SHP77 (cell line): ENCODE measurements around the gene KRT80.
A peak's percentile ranks its signal among the peaks of the same experiment; 100 is the strongest.

Experiments
- DNase-seq, 2 experiments: peaks; one replicate each; lab custom pipeline; 2025; lab: John Stamatoyannopoulos, UW

The KRT80 gene

DNA sequence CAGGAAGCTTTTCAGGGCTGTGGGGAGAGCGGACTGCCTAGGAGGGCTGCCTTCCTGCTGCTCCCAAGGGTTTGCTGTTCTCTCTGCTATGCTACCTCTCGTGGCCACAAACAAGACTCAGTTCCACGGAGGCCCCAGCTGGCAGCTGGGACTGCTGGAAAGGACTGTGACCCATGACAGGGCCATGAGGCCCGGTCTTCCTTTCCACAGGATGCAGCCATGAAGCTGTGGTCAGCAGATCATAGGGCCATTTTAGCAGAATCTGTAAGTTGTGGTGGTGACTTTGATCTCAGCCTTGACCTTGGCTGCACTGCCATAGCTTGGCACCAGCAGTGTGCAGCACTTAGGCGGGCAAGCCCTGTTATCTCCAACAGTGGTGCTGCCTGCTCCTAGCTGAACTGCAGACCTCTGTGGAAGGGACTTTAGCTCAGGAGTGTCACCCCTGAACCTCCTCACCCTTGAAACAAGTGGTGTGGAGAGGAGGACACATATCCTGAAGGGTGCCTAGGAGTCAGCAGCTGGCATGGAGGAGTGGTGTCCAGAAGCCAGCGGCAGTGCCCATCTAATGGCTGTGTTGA, 12.3 kb downstream of the KRT80 start:
- no peak for DNase-seq

DNA sequence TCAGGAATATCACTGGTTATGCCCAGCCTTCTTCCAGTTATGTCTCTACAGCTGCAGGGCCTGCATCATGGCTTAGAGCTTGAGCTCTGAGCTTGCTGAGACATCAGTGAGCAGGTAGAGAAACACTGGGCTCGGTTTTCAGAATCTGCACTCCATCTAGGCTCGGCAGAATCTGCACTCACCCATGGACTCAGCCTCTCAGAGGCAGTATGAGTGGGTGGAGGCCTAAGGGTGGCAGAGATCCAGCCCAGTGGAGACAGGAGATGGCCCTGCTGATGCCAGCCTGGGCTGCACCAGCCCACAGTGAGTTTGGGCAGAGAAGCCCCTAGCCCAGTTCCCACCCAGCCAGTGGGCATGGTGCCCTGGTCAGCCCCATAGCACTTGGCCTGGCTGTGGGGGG, 12.8 kb downstream of the KRT80 start:
- no peak for DNase-seq

DNA sequence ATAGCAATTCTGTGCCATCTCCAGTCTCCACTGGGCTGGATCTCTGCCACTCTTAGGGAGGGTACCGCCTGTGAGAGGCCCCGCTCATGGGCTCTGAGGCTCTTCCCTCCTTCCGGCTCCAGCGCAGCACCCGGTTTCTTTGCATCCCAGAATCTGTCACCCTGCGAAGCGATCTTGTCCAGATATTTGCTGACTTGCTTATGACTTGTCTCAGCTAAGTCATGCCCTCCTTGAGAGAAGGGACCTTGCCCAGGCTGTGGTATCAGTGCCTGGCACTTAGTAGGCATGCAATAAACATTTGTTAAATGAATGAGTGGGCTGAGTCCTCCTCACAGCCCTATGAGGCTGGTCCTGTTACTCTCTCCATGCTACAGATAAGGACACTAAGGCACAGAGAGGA, 13.4 kb downstream of the KRT80 start:
- no peak for DNase-seq

DNA sequence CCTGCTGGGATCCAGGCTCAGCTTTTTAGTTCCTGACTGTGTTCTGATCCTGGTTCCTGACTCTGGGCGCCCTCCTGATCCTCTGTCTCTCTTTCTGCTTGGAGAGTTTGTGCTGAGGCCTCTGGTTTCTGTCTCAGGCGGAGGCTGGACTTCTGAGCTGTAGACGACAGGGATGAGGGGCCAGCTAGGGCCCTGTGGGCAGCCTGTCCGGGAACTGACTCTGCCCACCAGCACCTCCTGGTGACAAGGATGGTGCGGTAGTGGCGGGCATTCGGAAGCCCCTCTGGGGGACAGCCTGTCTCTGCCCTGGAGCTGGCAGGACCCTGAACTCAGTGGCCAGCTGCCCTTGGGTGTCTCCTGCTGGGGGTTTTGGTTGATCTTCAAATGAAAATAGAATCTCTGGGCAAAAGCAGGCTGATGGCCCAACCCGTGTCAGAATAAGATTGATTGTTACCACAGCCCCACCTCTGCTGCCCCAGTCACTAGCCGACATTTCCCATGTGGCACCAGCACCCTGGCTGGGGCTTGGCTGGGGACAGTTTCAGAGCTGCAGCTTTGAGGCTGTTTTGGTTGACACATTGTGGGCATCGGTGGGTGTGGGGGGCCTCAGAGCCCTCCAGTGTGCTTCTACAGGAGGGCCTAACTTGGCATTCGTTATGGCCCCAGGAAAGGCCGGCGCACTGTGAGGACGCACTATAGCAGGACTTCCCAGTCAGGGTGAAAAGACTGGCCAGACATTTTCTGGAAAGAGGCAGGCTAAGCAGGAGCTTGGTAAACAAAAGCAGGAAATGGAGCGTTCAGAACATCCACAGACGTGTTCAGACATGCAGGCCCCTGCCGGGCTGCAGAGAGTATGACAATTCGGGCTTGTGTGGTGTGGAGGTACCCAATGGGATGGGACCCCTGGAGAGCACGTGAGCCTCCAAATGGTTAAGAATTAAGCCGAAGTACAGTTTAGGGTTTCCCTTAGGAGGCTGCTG, 16.2 kb downstream of the KRT80 start:
- DNase-seq = peak; percentile 90 to 93

DNA sequence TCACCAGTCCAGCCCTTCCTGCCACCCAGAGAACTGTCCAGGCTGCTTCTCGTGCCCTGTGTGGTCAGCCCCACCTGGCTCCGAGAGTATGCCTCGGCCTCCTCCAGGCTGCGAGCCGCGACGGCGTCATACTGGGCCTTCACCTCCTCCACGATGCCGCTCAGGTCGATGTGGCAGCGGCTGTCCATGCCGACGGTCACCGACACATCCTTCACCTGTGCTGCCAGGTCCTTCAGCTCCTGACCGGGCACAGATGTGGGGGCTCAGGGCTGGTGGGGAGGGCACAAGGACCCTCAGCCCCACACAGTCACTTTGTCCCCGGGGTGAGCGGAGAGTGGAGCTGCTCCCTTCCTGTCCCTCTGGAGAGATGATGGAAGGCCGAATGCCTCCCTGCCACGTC, 18.3 kb downstream of the KRT80 start:
- DNase-seq = no peak

DNA sequence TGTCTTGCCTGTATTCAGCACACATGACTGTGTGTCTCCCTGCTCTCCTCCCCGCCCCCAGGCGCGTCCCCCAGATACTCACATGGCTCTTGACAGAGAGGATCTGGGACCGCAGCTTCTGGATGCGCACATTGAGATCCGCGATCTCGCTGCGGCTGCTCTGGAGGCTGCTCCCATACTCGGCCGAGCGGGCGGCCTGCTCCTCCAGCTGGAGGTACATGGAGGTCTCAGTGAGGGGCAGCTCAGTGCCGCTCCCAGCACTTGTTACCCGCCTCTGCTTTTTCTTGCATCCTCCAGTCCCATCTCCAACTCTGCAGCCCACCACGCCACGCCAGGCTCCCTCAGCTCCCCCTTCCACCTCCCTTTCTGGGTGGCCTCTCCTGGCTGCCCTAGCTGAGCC, 18.9 kb downstream of the KRT80 start:
- no peak for DNase-seq

DNA sequence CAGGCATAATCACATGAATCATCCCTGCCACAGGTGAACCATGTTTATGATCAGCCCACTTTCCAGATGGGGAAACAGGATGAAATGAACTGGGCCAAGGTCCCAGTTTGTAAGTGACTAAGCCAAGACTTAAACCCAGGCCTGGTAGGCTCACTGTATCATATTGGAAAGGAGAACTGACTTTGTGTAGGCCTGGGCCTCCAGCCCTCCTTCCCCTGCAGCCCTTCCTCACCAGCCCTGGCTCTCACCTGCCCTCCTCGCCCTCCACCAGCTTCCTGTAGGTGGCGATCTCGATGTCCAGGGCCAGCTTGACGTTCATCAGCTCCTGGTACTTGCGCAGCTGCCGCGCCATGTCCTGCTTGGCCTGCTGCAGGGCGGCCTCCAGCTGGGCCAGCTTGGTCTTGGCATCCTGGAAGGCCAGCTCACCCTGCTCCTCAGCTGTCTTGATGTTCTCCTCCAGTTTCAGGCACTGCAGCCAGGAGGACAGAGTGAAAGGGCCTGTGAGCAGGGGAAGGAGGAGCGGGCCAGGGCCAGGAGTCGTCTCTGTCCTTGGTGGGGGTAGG, 19.8 kb downstream of the KRT80 start:
- DNase-seq = peak; percentile 64 to 72

DNA sequence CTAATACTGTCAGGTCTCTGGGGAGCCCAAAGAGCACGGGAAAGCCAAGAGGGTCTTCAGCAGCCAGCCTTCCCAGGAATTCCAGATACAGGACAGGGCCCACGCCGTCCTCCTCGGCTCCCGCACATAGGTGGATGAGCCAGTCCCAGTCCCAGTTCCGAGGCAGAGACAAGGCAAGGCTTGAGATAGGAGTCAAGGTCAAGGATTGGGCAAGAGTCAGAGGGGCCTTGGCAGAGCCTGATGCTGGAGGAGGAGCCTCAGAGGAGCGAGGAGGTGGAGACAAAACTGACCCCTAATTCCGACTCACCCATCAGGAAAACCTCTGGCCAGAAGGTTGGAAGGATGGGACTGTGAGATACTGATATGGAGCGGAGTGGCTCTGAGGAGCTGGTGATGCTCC, 21.0 kb downstream of the KRT80 start:
- DNase-seq = no peak

DNA sequence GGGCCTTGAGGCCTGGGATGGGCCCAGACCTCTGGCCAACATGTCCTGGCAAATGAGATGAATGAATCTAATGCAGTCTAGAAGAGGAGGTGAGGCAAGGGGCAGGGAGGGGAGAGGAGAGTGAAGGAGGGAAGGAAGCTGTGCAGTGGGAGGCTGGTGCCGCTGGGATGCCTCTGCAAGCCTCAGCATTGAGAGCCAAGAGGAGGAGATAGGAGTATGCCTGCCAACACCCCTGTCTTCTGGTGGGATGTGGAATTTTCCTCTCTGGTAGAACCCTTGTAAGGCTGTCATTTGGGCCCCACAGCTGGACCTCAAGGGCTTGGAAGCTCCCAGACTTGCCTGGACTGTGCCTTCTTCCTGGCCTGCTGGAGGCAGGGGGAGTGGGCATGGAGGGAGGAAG, 21.9 kb downstream of the KRT80 start:
- no peak for DNase-seq

DNA sequence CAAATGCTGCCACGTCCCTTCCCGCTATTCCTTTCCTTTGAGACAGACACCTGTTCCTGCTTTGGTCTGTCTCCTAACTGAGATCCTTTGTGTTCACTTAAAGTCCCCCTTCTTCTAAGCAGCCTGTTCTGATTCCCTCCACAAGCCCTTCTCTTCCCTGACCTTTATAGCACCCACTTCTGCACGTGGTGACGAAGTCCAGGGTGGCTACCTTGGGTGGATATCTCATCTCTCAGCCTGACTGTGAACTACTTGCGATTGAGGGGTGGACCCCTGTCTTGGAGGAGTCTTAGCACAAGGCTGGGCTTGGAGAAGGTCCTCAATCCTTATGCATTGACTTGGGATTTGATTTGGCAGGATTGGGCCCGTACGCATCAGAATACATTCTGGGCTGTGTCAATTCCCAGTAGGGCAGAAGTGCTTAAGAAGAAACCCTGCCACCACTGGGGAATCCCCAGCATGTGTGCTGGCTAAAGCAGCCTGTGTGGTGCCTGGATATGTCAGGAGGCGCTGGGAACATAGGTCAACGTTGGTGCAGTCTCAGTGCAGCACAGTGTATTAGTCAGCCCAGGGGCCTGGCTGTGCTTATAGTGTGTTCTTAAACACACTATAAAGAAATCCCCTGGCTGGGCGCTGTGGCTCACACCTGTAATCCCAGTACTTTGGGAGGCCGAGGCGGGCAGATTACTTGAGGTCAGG, 23.6 kb downstream of the KRT80 start:
- no peak for DNase-seq

DNA sequence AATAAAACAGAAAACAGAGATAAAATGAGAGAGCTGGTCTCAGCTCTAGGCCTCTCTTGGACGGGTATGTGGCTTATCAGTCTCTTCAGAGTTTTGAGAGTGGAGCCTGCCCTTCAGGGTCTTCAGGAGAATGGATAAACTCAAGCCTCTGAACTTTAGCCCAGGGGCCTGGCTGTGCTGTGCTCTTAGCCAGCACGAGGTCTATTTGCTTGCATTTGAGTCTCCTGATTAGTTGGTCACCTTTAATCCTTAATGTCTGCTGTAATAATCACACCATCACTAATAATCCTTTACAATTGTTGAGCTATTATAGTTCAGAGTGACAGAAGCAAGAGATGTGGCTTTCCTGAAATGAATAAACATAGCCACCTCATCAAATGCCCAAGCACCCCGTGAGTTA, 24.3 kb downstream of the KRT80 start:
- no peak for DNase-seq

DNA sequence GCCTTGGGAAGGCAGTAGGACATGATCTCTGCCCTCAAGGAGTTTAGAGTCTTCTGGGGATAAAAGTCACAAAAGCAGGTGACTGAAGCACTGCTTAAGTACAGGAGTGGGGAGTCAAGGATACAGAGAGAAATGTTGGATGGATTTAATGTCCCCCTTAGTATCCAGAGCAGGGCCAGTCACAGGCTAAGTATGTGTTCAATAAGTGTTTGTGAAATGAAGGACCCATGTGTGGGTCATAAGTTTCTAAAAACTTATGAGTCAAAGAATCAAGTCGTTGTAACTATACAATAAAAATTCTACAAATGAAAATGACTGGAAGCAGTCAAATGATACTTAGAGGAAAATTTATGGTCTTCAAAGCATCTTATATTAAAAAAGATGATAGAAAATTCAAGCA, 25.1 kb downstream of the KRT80 start:
- no peak for DNase-seq

DNA sequence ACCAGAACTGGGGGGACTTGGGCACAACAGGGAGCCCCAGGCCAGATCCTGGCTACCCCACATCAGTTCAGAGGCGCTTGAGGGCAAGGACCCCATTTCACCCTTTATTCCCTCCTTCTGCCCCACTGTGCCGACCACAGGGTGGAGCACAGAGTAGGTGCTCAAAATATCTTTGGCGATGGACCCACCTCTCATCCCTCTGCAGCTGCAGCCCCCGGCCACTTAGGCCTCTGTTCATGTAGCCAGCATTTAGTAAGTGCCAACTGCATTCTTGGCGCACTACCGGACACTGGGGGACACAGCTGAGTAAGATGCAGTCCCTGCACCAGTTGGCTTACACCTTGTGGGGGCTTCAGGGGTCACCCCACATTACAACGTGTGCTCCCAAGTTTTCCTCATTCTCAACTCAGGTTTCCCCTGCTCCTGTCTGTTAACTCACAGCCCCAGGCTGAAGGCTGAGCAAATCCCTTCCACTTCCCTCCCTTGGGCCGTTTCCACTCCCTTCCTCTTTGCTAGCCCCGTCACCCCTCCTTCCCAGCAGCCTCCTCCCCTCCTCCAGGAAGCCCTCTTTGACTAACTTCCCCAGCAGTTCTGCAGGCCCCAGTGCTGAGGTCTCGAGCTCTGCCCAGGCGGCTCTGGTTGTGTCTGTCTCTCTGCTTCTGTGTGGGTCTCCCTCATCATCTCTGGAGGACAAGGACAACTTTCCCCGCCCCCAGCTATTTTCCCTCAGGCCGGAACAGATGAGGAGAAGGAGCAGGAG, 26.5 kb downstream of the KRT80 start:
- no peak for DNase-seq

DNA sequence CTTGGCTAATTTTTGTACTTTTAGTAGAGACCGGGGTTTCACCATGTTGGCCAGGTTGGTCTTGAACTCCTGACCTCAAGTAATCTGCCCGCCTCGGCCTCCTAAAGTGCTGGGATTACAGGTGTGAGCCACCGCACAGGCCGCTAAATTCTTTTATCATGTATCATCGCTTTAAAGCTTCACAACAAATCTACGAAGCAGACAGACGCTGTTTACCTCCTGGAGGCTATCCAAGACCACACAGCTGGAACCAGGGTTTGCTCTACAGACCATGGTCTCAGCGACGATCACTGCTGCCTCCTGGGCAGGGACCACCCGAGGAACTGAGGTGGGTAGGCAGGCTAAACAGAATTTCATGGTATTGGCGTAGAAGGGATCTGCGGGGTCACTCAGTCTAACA, 27.2 kb downstream of the KRT80 start:
- peak in 1 of 2 experiments; percentile 11 for DNase-seq

DNA sequence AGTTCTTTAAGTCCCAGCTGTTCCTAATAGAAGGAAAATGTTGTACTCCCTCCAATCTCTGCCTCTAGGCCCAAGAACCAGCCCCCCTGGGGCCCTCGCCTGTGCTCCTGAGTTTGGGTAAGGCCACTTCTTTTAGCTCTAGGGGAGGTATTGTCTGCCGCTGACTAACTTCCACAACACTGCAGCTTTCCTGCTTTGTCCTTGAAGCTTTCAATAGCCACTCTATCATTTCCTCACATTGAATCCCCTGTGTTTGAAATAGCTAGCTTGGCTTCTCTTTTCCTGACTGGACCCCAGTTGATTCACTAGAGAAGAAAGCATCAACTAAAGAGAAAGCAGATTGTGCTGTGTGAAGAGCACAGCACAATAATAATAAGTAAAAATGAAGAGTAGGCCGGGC, 28.8 kb downstream of the KRT80 start:
- DNase-seq = no peak

DNA sequence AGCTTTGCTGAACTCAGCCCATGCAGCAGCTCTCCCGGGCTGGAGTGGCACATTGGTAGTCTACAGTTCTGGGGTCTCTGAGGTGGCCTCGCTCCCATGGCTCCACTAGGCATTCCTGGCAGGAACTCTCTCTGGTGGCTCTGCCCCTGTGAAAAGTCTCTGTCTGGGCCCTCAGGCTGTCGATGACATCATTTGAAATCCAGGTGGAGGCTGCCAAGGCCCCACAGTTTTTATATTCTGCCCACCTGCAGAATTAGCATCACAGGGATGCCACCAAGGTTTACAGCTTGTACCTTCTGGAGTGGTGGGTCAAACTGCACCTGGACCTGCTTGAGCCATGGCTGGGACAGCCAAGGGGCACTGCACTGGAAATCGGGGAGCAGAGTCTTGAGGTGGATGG, 31.6 kb downstream of the KRT80 start:
- no peak for DNase-seq

DNA sequence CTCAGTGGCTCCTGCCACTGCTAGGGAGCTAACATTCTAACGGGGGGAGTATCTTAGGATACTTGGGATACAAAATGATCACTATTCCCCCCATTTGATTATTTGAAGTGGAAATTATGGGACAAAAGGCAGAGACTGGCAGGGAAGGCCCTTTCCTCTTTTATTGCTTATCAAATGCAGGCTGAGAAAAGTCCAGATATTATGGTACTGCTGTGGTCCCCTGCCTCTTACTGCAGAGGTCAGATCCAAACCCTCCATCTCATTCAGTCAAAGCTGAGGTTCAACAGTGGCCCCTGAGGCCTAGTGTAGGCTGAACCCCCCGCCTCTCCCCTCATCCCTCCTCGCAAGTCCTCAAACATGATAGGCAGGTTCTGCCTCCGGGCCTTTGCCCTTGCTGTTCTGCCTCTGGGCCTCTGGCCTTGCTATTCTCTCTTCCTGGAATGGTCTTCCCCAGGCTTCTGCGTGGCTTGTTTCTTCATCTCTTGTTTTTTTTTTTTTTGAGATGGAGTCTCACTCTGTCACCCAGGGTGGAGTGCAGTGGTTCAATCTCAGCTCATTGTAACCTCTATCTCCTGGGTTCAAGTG, 34.2 kb downstream of the KRT80 start:
- no peak for DNase-seq

DNA sequence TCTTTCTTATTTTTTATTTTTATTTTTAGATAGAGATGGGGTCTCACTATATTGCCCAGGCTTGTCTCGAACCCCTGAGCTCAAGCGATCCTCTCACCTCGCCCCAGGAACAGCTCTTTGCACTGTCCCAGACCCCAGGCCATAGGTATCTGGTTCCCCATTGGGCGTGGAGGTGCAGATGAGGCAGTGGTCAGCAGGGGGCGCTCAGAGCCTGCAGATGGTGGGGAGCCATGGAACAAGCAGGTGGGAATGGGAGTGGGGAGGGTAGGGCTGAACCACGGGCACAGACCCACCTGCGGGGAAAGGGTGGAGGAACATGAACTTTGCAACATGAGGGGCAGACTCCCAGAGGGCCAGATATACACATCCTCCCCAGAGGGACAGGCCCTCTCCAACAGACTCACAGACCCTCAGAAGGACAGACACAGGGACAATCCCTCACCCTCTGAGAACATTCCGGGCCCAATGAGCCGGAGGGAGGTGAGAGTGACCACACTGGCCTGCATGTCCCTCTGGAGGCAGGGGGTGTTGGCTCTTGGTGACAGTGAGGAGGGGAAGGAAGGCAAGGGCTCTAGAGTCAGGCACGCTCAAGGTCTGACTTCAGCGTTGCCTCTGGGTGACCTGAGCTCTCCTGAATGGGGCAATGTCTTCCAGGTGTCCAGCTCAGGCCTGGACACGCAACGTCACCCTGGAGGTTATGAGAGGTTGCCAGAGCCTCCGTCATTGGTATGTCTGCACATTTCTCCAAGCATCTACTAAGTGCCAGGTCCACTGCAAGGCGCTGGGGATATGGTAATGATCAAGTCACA, 34.9 kb downstream of the KRT80 start:
- peak; percentile 51 to 61 for DNase-seq

DNA sequence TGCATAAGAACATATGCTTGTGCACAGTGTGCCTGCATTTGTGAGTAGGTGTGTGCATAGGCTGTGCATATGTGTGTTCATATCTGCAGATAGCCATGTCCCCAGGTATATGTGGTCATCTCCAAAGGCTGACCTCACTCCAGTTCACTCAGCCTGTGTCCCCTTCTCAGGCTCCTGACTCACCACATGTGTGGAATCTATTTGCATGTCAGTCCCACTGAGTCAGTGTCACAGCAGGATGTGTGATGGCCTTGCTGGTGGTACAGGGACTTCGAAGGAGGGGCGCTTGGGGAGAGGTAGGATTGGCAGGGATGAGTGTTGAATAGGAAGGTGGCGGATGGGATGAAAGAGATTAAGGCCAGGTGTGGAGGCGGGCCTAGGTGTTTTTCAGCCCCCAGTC, 35.5 kb downstream of the KRT80 start:
- DNase-seq = no peak

DNA sequence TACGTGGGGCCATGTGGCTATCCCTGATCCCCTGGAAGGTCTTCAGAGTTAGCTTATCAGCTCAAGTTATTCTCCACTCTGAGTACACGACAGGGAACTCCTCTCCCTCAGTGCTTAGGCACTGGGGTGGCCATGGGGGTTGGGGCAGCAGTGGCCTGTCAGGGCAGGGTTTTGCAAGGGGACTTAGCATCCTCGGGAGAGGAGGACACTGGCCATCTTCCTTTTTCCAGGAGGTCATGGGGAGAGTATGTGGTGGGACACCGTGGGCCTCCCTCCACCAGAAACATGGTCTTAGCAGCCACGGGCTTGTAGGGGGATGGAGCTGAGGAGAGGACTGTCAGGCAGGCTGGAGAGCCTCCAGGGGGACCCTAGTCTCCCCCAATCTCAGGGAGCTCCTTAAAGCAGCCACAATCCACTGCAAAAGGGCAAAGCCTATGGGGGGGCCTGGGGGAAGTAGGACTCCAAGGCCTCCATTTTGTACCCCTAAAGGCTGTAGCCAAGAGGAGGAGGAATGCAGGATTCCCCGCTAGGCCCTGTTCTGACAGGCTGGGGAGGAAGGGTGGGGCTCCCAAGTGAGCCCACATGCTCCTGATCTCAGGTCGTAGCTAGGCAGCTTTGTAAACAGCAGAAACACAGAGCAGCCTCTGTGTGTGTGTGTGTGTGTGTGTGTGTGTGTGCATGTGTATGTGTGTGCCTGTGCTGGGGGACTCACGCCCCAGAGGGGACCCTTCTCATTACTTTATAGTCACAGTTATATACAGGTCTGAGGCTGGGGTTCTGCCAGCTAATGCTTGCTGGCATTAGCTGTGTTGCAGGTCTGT, 36.6 kb downstream of the KRT80 start:
- no peak for DNase-seq
